ENCODE results near the gene BHLHE40.

GRCh38 chr3:5004319-5005152 lies 25.3 kb downstream of the BHLHE40 start:
- TF ChIP-seq CTCF (conservative IDR thresholded peaks at IDR 0.05; ENCODE audit: low read depth, low read length): no peak
- TF ChIP-seq EZH2 (IDR thresholded peaks at IDR 0.05; ENCODE audit: borderline replicate concordance, low read depth, low read length, poor library complexity, severe bottlenecking): no peak
